NT2/D1 (cell line): Measurements from ENCODE around the gene MLPH.

Experiments used
- YY1 ChIP-seq: IDR thresholded peaks from 2 replicates; pipeline ENCODE4 v1.6.1; 2011; ENCODE audit not compliant: insufficient read length, insufficient read depth
- ZNF274 ChIP-seq: IDR thresholded peaks from 2 replicates; pipeline ENCODE4 v1.6.1; 2011; ENCODE audit warnings: mild to moderate bottlenecking, low read depth, low read length

- TF ChIP-seq ZNF274 (no peak), YY1 (no peak)
Observed at GRCh38 chr2:237472909-237473877, 13.9 kb upstream of the MLPH start.
